ENCODE data around the gene FCHO2.
"Not testable (repeated sequence)": the region's sequence is repeated elsewhere in the genome, so short reads cannot be mapped to it uniquely, and the experiment has no call there.

The FCHO2 gene

GRCh38 chr5:72957337-72957736 lies 1.5 kb downstream of the FCHO2 start:
- DNase-seq = no peak

GRCh38 chr5:72959257-72959656 lies 3.4 kb downstream of the FCHO2 start:
- DNase-seq = no peak

- not testable (repeated sequence) for DNase-seq
Measured at GRCh38 chr5:72974481-72974880, 18.6 kb downstream of the FCHO2 start.

GRCh38 chr5:72976810-72977209 lies 21.0 kb downstream of the FCHO2 start:
- not testable (repeated sequence) for DNase-seq

GRCh38 chr5:72985719-72986118 lies 29.9 kb downstream of the FCHO2 start:
- DNase-seq = no peak

GRCh38 chr5:72988769-72989168 lies 32.9 kb downstream of the FCHO2 start:
- no peak for DNase-seq

GRCh38 chr5:72991394-72991793 lies 35.6 kb downstream of the FCHO2 start:
- no peak for DNase-seq

GRCh38 chr5:72994578-72994977 lies 38.7 kb downstream of the FCHO2 start:
- no peak for DNase-seq

- no peak for DNase-seq
Measured at GRCh38 chr5:72996632-72997031, 40.8 kb downstream of the FCHO2 start.

- DNase-seq = no peak
Measured at GRCh38 chr5:72999916-73000315, 44.1 kb downstream of the FCHO2 start.

GRCh38 chr5:73005886-73006285 lies 50.0 kb downstream of the FCHO2 start:
- DNase-seq = no peak

GRCh38 chr5:73007051-73007450 lies 51.2 kb downstream of the FCHO2 start:
- DNase-seq = no peak

- DNase-seq = no peak
Measured at GRCh38 chr5:73008831-73009230, 53.0 kb downstream of the FCHO2 start.

- DNase-seq = not testable (repeated sequence)
Measured at GRCh38 chr5:73011612-73012011, 55.8 kb downstream of the FCHO2 start.

GRCh38 chr5:73018892-73019291 lies 63.1 kb downstream of the FCHO2 start:
- DNase-seq = no peak

GRCh38 chr5:73019766-73020165 lies 63.9 kb downstream of the FCHO2 start:
- no peak for DNase-seq

- no peak for DNase-seq
Measured at GRCh38 chr5:73022471-73023169, 66.8 kb downstream of the FCHO2 start.

- not testable (repeated sequence) for DNase-seq
Measured at GRCh38 chr5:73024946-73025544, 69.2 kb downstream of the FCHO2 start.

GRCh38 chr5:73027361-73027760 lies 71.5 kb downstream of the FCHO2 start:
- DNase-seq = no peak

GRCh38 chr5:73027816-73028215 lies 72.0 kb downstream of the FCHO2 start:
- DNase-seq = no peak

GRCh38 chr5:73028991-73029595 lies 73.3 kb downstream of the FCHO2 start:
- no peak for DNase-seq

GRCh38 chr5:73030531-73030930 lies 74.7 kb downstream of the FCHO2 start:
- DNase-seq = no peak

- DNase-seq = no peak
Measured at GRCh38 chr5:73030995-73031394, 75.2 kb downstream of the FCHO2 start.

- peak; percentile 41 for DNase-seq
Measured at GRCh38 chr5:73031839-73032238, 76.0 kb downstream of the FCHO2 start.

All from femur (tissue), 1 donor.